ENCODE results near the gene KCNQ1OT1. TPM values are rescaled to one million over a fixed set of nuclear protein-coding genes. Genes with fewer than 3 reads are reported as not detected.

KCNQ1OT1 gene
- total and polyA plus RNA-seq, 10 donors = 0.02 to 3.1 (median 1.7) TPM

DNA sequence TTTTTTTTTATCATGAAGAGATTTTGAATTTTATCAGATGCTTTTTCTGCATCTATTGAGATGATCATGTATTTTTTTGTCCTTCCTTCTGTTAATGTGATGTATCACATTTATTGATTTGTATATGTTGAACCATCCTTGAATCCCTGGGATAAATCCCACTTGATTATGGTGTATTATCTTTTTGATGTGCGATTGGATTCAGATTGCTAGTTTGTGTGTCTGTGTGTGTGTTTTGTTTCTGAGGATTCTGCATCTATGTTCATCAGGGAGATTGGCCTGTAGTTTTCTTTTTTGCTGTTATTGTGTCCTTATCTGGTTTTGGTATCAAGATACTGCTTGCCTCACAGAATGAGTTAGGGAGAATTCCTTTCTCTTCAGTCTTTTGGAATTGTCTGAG, 52.6 kb downstream of the KCNQ1OT1 start:
- Histone ChIP-seq H3K4me1 (no peaks in the 10 kb centered on the region), H3K27ac (no peak overlapping the region), H3K36me3 (peaks cover 0 to 14% (median 0%) of the 10 kb centered on the region in 6 donors), H3K27me3 (replicated peaks in 1 of 7) (no peaks in the 10 kb centered on the region), H3K4me3 (no peak overlapping the region), H3K9me3 (peaks cover 22 to 100% (median 96%) of the 10 kb centered on the region in 8 donors)
- TF ChIP-seq POLR2AphosphoS5 (IDR thresholded peaks at IDR 0.05) (no peak), POLR2A (IDR thresholded peaks at IDR 0.05) (no peak)
- TF ChIP-seq, protein P1, sequence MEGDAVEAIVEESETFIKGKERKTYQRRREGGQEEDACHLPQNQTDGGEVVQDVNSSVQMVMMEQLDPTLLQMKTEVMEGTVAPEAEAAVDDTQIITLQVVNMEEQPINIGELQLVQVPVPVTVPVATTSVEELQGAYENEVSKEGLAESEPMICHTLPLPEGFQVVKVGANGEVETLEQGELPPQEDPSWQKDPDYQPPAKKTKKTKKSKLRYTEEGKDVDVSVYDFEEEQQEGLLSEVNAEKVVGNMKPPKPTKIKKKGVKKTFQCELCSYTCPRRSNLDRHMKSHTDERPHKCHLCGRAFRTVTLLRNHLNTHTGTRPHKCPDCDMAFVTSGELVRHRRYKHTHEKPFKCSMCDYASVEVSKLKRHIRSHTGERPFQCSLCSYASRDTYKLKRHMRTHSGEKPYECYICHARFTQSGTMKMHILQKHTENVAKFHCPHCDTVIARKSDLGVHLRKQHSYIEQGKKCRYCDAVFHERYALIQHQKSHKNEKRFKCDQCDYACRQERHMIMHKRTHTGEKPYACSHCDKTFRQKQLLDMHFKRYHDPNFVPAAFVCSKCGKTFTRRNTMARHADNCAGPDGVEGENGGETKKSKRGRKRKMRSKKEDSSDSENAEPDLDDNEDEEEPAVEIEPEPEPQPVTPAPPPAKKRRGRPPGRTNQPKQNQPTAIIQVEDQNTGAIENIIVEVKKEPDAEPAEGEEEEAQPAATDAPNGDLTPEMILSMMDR (IDR thresholded peaks at IDR 0.05 in 8 of 11, conservative IDR thresholded peaks at IDR 0.05 in 3 of 11) = no peak
- no peak for DNase-seq
- 90 to 97% (median 91%) methylated on average over 1 of the region's 1 CpG for WGBS, 5 donors
- intact Hi-C loops (cut with DNase I; ENCODE audit: low total_unique reads) = no loop called here

- no peaks in the 10 kb centered on the region for H3K27me3 ChIP-seq (replicated peaks in 1 of 7)
- H3K9me3 ChIP-seq = peaks cover 23 to 100% (median 100%) of the 10 kb centered on the region in 8 donors
- H3K4me1 ChIP-seq = no peaks in the 10 kb centered on the region
- H3K27ac ChIP-seq = no peak overlapping the region
- peaks cover 0 to 15% (median 0%) of the 10 kb centered on the region in 6 donors for H3K36me3 ChIP-seq
- intact Hi-C loops (cut with DNase I; ENCODE audit: low total_unique reads) = no loop called here
- no peak overlapping the region for H3K4me3 ChIP-seq
- DNase-seq = no peak
- TF ChIP-seq, protein P1 (IDR thresholded peaks at IDR 0.05 in 8 of 11, conservative IDR thresholded peaks at IDR 0.05 in 3 of 11) = no peak
- TF ChIP-seq POLR2AphosphoS5 (IDR thresholded peaks at IDR 0.05) (no peak), POLR2A (IDR thresholded peaks at IDR 0.05) (no peak)
- WGBS, 5 donors = 84 to 100% (median 95%) methylated on average over 1 of the region's 1 CpG
Observed at GRCh38 chr11:2645779-2646118, 54.0 kb downstream of the KCNQ1OT1 start.

DNA sequence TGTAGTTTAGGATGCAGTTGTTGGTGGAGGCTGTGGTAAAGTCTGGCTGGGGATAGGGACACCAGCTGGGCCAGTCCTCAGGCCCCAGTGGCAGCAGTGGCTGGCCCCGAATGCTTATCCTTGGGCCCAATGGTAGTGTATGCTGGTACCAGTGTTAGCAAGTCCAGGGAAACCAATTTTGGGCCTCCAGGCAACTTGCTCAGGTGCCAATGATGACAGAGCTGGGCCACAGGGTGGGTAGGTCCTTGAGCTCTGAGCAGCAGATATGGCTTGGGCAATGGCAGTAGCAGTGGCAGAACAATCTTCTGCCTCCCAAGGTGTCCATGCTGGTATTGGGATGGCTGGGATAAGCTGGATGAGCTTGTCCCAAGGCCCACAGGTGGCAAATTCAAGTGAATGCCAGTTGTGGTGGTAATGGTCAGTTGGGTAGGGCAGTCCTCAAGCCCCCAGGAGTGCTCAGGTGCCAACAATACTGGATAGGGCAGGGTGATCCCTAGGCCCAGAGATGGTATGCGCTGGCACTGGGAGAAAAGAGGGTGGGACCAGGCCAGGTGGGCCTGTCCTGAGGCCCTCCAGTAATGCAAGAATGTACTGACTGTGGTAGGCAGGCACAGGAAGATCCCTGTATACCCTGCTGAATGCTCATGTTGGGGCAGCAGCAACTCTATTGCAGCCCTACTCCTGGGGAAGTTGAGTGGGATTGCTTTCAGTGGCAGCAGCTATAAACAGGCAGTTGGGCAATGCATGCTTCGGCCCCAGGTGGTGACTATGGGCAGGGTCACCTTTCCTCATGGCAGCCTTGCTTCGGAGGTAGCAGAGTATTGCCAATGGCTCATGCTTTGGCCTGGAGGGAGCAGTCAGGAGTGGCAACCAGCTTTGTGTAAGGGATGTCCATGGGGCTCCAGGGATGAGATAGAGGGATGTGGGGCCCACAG, 54.7 kb downstream of the KCNQ1OT1 start:
- DNase-seq = no peak
- no peaks in the 10 kb centered on the region for H3K27me3 ChIP-seq (replicated peaks in 1 of 7)
- H3K36me3 ChIP-seq = peaks cover 0 to 19% (median 0%) of the 10 kb centered on the region in 6 donors
- intact Hi-C loops (cut with DNase I; ENCODE audit: low total_unique reads) = no loop called here
- TF ChIP-seq, protein P1 (IDR thresholded peaks at IDR 0.05 in 8 of 11, conservative IDR thresholded peaks at IDR 0.05 in 3 of 11) = no peak
- TF ChIP-seq POLR2A (IDR thresholded peaks at IDR 0.05) (no peak), POLR2AphosphoS5 (IDR thresholded peaks at IDR 0.05) (no peak)
- no peaks in the 10 kb centered on the region for H3K4me1 ChIP-seq
- no peak overlapping the region for H3K27ac ChIP-seq
- no peak overlapping the region for H3K4me3 ChIP-seq
- H3K9me3 ChIP-seq = peaks cover 22 to 100% (median 100%) of the 10 kb centered on the region in 8 donors
- WGBS, 5 donors = 89 to 97% (median 92%) methylated on average over 3 to 4 of the region's 4 CpGs

- DNase-seq = no peak
- Histone ChIP-seq H3K27ac (no peak overlapping the region), H3K27me3 (replicated peaks in 1 of 7) (no peaks in the 10 kb centered on the region), H3K4me1 (no peaks in the 10 kb centered on the region), H3K36me3 (peaks cover 0 to 26% (median 0%) of the 10 kb centered on the region in 6 donors), H3K9me3 (peaks cover 10 to 100% (median 99%) of the 10 kb centered on the region in 8 donors), H3K4me3 (no peak overlapping the region)
- intact Hi-C loops (cut with DNase I; ENCODE audit: low total_unique reads) = no loop called here
- no peak for TF ChIP-seq POLR2AphosphoS5 (IDR thresholded peaks at IDR 0.05)
- TF ChIP-seq POLR2A (IDR thresholded peaks at IDR 0.05) = no peak
- TF ChIP-seq, protein P1 (IDR thresholded peaks at IDR 0.05 in 8 of 11, conservative IDR thresholded peaks at IDR 0.05 in 3 of 11) = no peak
- WGBS, 5 donors = 81 to 94% (median 91%) methylated on average over 3 of the region's 3 CpGs
Observed at GRCh38 chr11:2643746-2644145, 56.0 kb downstream of the KCNQ1OT1 start.
